GM18499 (cell line): ENCODE results near the gene NPC1.
"Not testable (repeated sequence)": the region's sequence is repeated elsewhere in the genome, so short reads cannot be mapped to it uniquely, and the experiment has no call there.

Source experiments
- ATAC-seq: cut with Tn5 transposase; IDR thresholded peaks from one replicate; pipeline ENCODE4 v1.9.1; 2021; ENCODE audit warnings: moderate number of reproducible peaks; ENCODE audit not compliant: insufficient read depth, unreplicated experiment

The NPC1 gene

GRCh38 chr18:23498117-23498516 is 88.2 kb downstream of the NPC1 start:
- no peak for ATAC-seq

GRCh38 chr18:23495723-23496440 is 90.4 kb downstream of the NPC1 start:
- ATAC-seq = no peak

GRCh38 chr18:23494992-23495391 is 91.3 kb downstream of the NPC1 start:
- no peak for ATAC-seq

GRCh38 chr18:23493654-23494053 is 92.7 kb downstream of the NPC1 start:
- no peak for ATAC-seq

- ATAC-seq = not testable (repeated sequence)
These were observed 96.7 kb downstream of the NPC1 start for GRCh38 chr18:23489586-23489985.

- peak; percentile 48 for ATAC-seq
These were observed 98.4 kb downstream of the NPC1 start for GRCh38 chr18:23487738-23488570.

GRCh38 chr18:23485386-23485785 is 100.9 kb downstream of the NPC1 start:
- ATAC-seq = no peak

GRCh38 chr18:23484561-23485182 is 101.6 kb downstream of the NPC1 start:
- ATAC-seq = no peak
